Mesendoderm (in vitro differentiated cells): ENCODE measurements around the gene ATIC.

Experiments used
- DNase-seq: peaks from one replicate; pipeline ENCODE4 v3.0.0; 2013
- H2AK5ac ChIP-seq: 2 replicates; pipeline ENCODE4 v1.6.1; 2013; ENCODE audit warnings: low read length, inconsistent platforms
- H2BK120ac ChIP-seq: 2 replicates; pipeline ENCODE4 v1.6.1; 2013; ENCODE audit warnings: low read depth, mild to moderate bottlenecking, low read length, moderate library complexity, mixed read lengths
- H2BK15ac ChIP-seq: replicated peaks from 2 replicates; pipeline ENCODE4 v1.6.1; 2013; ENCODE audit warnings: low read depth, mild to moderate bottlenecking, moderate library complexity
- H2BK5ac ChIP-seq: 2 replicates; pipeline ENCODE4 v1.6.1; 2013; ENCODE audit warnings: low read length, inconsistent platforms
- H3K18ac ChIP-seq: 2 replicates; pipeline ENCODE4 v1.6.1; 2013; ENCODE audit warnings: mild to moderate bottlenecking, low read length, mixed read lengths
- H3K23ac ChIP-seq: one replicate; pipeline ENCODE4 v1.6.1; 2013; ENCODE audit warnings: low read length
- H3K27ac ChIP-seq: 2 replicates; pipeline ENCODE4 v1.5.1; 2013; ENCODE audit warnings: low read depth, mild to moderate bottlenecking, inconsistent platforms, low read length, moderate library complexity
- H3K27me3 ChIP-seq: 2 replicates; pipeline ENCODE4 v1.6.1; 2013; ENCODE audit warnings: low read length, control low read depth, mild to moderate bottlenecking, inconsistent platforms; ENCODE audit not compliant: insufficient read depth, poor library complexity
- H3K36me3 ChIP-seq: 2 replicates; pipeline ENCODE4 v1.6.1; 2013; ENCODE audit warnings: low read length, inconsistent platforms; ENCODE audit not compliant: control insufficient read depth, insufficient read depth
- H3K4ac ChIP-seq: one replicate; pipeline ENCODE4 v1.6.1; 2013; ENCODE audit warnings: low read depth, mild to moderate bottlenecking, low read length, moderate library complexity
- H3K4me1 ChIP-seq: 2 replicates; pipeline ENCODE4 v1.6.1; 2013; ENCODE audit warnings: low read depth, low read length, inconsistent platforms; ENCODE audit not compliant: control insufficient read depth
- H3K4me2 ChIP-seq: 2 replicates; pipeline ENCODE4 v1.6.1; 2013; ENCODE audit warnings: low read length
- H3K4me3 ChIP-seq: 2 replicates; pipeline ENCODE4 v1.5.1; 2013; ENCODE audit warnings: mild to moderate bottlenecking, low read length
- H3K56ac ChIP-seq: one replicate; pipeline ENCODE4 v1.6.1; 2013; ENCODE audit warnings: low read length
- H3K79me1 ChIP-seq: 2 replicates; pipeline ENCODE4 v1.6.1; 2013; ENCODE audit warnings: low read length, inconsistent platforms
- H3K79me2 ChIP-seq: 2 replicates; pipeline ENCODE4 v1.6.1; 2013; ENCODE audit warnings: mild to moderate bottlenecking, low read length; ENCODE audit not compliant: control insufficient read depth, insufficient read depth
- H3K9ac ChIP-seq: 2 replicates; pipeline ENCODE4 v1.6.1; 2013; ENCODE audit warnings: low read length, inconsistent platforms
- H4K5ac ChIP-seq: one replicate; pipeline ENCODE4 v1.6.1; 2013; ENCODE audit warnings: low read length
- H4K8ac ChIP-seq: one replicate; pipeline ENCODE4 v1.6.1; 2013; ENCODE audit warnings: low read depth, mild to moderate bottlenecking, control low read depth, low read length, moderate library complexity
- WGBS: extraction: QIAGEN DNeasy Blood & Tissue Kit; methylation state at CpG from one replicate; pipeline ENCODE4 v1.1.7; 2013; ENCODE audit warnings: low lambda C conversion rate, missing lambda C conversion rate; ENCODE audit not compliant: insufficient coverage; ENCODE audit errors: extremely low coverage; 5-methylcytosine and 5-hydroxymethylcytosine counted together

ATIC gene

DNA sequence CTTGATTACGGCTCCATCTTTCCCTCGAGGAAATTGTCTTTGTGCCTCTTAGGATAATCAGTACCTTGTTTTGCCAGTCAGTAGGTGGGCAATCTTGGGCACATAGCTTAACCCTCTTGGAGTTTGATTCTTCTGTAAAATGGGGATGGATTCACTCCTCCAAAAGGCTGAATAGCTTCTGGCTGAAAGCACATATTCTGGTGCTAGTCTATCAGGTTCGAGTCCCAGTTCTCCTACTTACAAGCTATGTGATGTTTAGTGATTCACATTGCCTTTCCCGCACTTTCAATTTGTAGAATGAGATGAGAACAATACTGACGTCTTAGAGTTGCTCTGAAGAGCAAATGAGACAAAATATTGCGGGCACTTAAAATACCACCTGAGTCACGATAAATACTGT lies 43.9 kb downstream of the ATIC start:
- no CpG with 5 or more reads among the region's 7 CpGs for WGBS
- H3K4me1 ChIP-seq = no peaks in the 10 kb centered on the region
- no peak for DNase-seq
- no peak overlapping the region for H3K56ac ChIP-seq
- no peaks in the 10 kb centered on the region for H3K79me1 ChIP-seq
- no peak overlapping the region for H3K18ac ChIP-seq
- H3K36me3 ChIP-seq = peaks cover 2% of the 10 kb centered on the region
- H4K8ac ChIP-seq = no peak overlapping the region
- no peak overlapping the region for H2AK5ac ChIP-seq
- H2BK120ac ChIP-seq = no peak overlapping the region
- no peaks in the 10 kb centered on the region for H3K79me2 ChIP-seq
- no peak overlapping the region for H2BK15ac ChIP-seq
- H2BK5ac ChIP-seq = no peak overlapping the region
- no peak overlapping the region for H4K5ac ChIP-seq
- H3K23ac ChIP-seq = no peak overlapping the region
- no peak overlapping the region for H3K4me2 ChIP-seq
- H3K27ac ChIP-seq = no peak overlapping the region
- no peak overlapping the region for H3K4me3 ChIP-seq
- no peaks in the 10 kb centered on the region for H3K27me3 ChIP-seq
- no peak overlapping the region for H3K4ac ChIP-seq
- no peak overlapping the region for H3K9ac ChIP-seq

DNA sequence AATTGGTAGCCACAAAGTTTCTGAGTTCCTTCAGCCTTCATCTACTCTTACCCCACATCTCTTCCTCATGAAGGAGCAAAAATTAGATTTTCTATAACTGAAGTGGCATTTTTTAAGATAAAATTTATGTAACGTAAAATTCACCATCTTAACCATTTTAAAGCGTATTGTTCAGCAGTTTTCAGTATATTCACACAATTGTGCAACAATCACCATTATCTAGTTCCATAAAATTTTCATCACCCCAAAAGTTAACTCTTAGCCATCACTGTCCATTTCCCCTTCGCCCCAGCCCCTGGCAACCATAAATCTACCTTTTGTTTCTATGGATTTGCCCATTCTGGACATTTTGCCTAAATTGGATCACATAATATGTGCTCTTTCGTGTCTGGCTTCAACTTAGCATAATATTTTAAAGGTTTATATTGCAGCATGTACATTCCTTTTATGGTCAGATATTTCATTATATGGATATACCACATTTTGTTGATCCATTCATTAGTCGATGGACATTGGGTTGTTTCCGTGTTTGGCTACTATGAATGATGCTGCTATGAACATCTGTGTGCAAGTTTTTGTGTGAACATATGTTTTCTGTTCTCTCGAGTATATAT lies 44.6 kb downstream of the ATIC start:
- H2BK120ac ChIP-seq = no peak overlapping the region

DNA sequence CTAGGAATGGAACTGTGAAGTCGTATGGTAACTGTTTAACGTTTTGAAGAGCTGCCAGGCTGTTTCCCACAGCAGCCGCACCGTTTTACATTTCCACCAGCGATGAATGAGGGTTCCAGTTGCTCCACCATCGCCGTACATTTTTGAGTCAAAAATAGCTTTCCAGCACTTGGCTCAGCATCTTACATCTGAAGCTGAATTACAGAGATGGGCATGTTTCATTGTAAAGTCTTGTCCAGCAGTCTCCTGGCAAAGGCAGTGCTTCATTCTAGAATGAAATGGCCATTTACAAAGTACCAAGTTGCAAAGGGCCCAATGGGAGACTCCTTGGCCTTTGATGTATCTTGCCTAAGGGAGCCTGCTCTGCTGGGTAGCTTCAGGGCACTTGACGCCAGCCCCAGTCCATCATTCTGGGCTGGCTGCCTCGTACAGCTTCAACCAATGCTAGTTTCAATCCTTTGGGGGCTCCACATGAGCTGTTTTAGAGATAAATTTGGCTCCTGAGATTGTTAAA lies 45.1 kb downstream of the ATIC start:
- Histone ChIP-seq H2BK15ac (no peak overlapping the region), H3K4me2 (no peak overlapping the region), H3K4me3 (no peak overlapping the region), H3K36me3 (no peaks in the 10 kb centered on the region), H4K8ac (no peak overlapping the region), H3K27me3 (no peaks in the 10 kb centered on the region), H3K9ac (no peak overlapping the region), H3K4ac (no peak overlapping the region), H3K56ac (no peak overlapping the region), H3K23ac (no peak overlapping the region), H2BK5ac (no peak overlapping the region), H3K4me1 (no peaks in the 10 kb centered on the region), H3K27ac (no peak overlapping the region), H3K79me1 (no peaks in the 10 kb centered on the region), H3K18ac (no peak overlapping the region), H4K5ac (no peak overlapping the region), H2BK120ac (no peak overlapping the region), H3K79me2 (no peaks in the 10 kb centered on the region), H2AK5ac (no peak overlapping the region)
- no peak for DNase-seq
- WGBS = no CpG with 5 or more reads among the region's 9 CpGs

More for the DNA sequence above, 44.6 kb downstream of the ATIC start:
- Histone ChIP-seq H4K5ac (no peak overlapping the region), H3K4me1 (no peaks in the 10 kb centered on the region), H3K4me2 (no peak overlapping the region), H3K4me3 (no peak overlapping the region), H2BK5ac (no peak overlapping the region), H2AK5ac (no peak overlapping the region), H3K79me2 (no peaks in the 10 kb centered on the region), H3K18ac (no peak overlapping the region), H3K36me3 (no peaks in the 10 kb centered on the region), H3K27me3 (no peaks in the 10 kb centered on the region), H3K79me1 (no peaks in the 10 kb centered on the region), H3K56ac (no peak overlapping the region), H3K4ac (no peak overlapping the region), H3K23ac (no peak overlapping the region), H3K9ac (no peak overlapping the region), H2BK15ac (no peak overlapping the region), H3K27ac (no peak overlapping the region), H4K8ac (no peak overlapping the region)
- DNase-seq = no peak
- no CpG with 5 or more reads among the region's 7 CpGs for WGBS

DNA sequence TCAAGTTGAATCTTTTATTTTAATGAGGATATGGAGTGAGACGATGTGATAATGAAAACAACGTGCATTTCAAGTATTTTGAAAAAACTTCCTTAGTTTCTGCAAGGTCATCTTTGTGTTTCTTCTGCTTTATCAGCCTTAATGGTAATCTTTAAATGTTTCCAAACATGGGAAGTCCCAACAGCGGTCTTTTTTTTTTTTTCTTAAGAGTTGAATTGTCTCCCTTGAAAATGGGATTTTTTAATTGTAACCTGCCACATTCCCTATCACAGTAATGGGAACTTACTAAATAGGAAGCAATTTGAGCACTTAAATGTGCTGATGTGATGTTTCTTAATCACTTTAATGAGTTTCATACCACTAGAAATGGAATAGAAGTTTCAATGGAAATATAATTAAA lies 45.8 kb downstream of the ATIC start:
- Histone ChIP-seq H3K4me1 (no peaks in the 10 kb centered on the region), H3K27ac (no peak overlapping the region), H3K18ac (no peak overlapping the region), H3K9ac (no peak overlapping the region), H4K8ac (no peak overlapping the region), H3K23ac (no peak overlapping the region), H4K5ac (no peak overlapping the region), H3K27me3 (no peaks in the 10 kb centered on the region), H3K36me3 (no peaks in the 10 kb centered on the region), H2BK5ac (no peak overlapping the region), H3K79me2 (no peaks in the 10 kb centered on the region), H3K4ac (no peak overlapping the region), H2BK120ac (no peak overlapping the region), H2BK15ac (no peak overlapping the region), H3K56ac (no peak overlapping the region), H3K4me3 (no peak overlapping the region), H3K4me2 (no peak overlapping the region), H2AK5ac (no peak overlapping the region), H3K79me1 (no peaks in the 10 kb centered on the region)
- no peak for DNase-seq
- 100% methylated on average over 2 of the region's 3 CpGs for WGBS

DNA sequence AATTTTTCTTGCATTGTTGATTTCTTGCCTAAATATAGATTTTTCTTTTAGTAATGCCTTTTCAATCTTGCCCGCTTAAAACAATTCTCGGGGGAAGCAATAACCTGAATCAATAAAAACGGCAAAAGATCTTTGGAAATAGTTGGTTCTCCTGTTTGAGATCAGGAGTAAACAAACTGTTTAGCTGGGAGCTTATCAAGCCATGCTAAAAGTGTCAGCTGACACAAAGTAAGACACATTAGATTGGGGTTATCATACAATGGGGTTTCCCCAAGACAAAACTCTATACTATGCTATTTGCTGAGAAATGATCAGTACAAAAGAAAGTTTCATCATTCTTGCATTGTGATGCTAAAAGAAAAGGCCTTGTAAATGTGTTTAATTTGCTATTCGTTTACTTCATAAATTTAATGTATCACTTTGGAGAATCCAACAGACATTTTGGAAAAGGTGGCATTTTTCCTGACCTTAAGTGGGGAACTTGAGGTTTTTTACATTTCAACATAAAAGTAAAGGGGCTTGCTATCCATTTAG lies 46.5 kb downstream of the ATIC start:
- H4K5ac ChIP-seq = no peak overlapping the region
- H3K27ac ChIP-seq = no peak overlapping the region
- no peak for DNase-seq
- no peak overlapping the region for H4K8ac ChIP-seq
- no peak overlapping the region for H3K9ac ChIP-seq
- no peak overlapping the region for H3K18ac ChIP-seq
- H2AK5ac ChIP-seq = no peak overlapping the region
- H2BK5ac ChIP-seq = no peak overlapping the region
- H3K4ac ChIP-seq = no peak overlapping the region
- no peak overlapping the region for H2BK15ac ChIP-seq
- no peak overlapping the region for H3K23ac ChIP-seq
- peaks cover 1% of the 10 kb centered on the region for H3K36me3 ChIP-seq
- H3K79me1 ChIP-seq = no peaks in the 10 kb centered on the region
- H3K27me3 ChIP-seq = no peaks in the 10 kb centered on the region
- no peaks in the 10 kb centered on the region for H3K79me2 ChIP-seq
- H2BK120ac ChIP-seq = no peak overlapping the region
- H3K56ac ChIP-seq = no peak overlapping the region
- no peak overlapping the region for H3K4me2 ChIP-seq
- no peaks in the 10 kb centered on the region for H3K4me1 ChIP-seq
- no peak overlapping the region for H3K4me3 ChIP-seq
- WGBS = no CpG with 5 or more reads among the region's 4 CpGs
